Measurements from ENCODE around the gene ADGRG3. TPM values are rescaled to one million over a fixed set of nuclear protein-coding genes. Genes with fewer than 3 reads are reported as not detected.

ADGRG3 gene
- total and polyA plus RNA-seq, 2 of the 13 experiments (the other 11 are each of a cell fraction or from before 2014, with no cell fraction given), result 2.7 to 11.8 TPM

DNA sequence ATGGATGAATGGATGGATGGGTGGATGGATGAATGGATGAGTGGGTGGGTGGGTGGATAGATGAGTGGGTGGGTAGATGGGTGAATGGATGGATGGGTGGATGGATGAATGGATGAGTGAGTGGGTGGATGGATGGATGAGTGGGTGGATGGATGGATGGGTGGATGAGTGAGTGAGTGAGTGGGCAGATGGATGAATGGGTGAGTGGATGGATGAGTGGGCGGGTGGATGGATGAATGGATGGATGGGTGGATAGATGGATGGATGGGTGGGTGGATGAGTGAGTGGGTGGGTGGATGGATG is 61.0 kb downstream of the ADGRG3 start:
- BruUV-seq (replicated peaks), result no TSS peak
- Histone ChIP-seq H3K27ac (ENCODE audit: extremely low read length, insufficient read depth, low read length) (no peak overlapping the region), H3K4me1 (ENCODE audit: insufficient read depth, low read length) (peaks cover 14% of the 10 kb centered on the region), H3K4me2 (ENCODE audit: low read depth, low read length) (no peak overlapping the region), H2AFZ (ENCODE audit: low read length) (no peak overlapping the region), H3K4me3 (replicated peaks in 1 of 3; ENCODE audit: insufficient read depth in 1 of 3, low read depth in 2 of 3, low read length in 3 of 3) (no peak overlapping the region), H3K79me2 (ENCODE audit: insufficient read depth, low read length) (no peaks in the 10 kb centered on the region), H3K36me3 (replicated peaks in 1 of 2; ENCODE audit: control insufficient read depth in 1 of 2, insufficient read depth in 2 of 2, low read length in 2 of 2) (no peaks in the 10 kb centered on the region), H4K20me1 (ENCODE audit: insufficient read depth, low read length) (no peaks in the 10 kb centered on the region), H3K27me3 (ENCODE audit: control insufficient read depth in 1 of 2, insufficient read depth in 2 of 2, low read length in 2 of 2) (no peaks in the 10 kb centered on the region), H3K9ac (ENCODE audit: insufficient read depth, low read depth, low read length) (no peak overlapping the region), H3K9me3 (ENCODE audit: low read length) (no peaks in the 10 kb centered on the region)
- no peak for TF ChIP-seq TOPORS (CRISPR knock-in tag; IDR thresholded peaks at IDR 0.05)
- TF ChIP-seq PAX8 (CRISPR knock-in tag; IDR thresholded peaks at IDR 0.05; ENCODE audit: borderline replicate concordance), result no peak
- TF ChIP-seq IRF2 (CRISPR knock-in tag; IDR thresholded peaks at IDR 0.05), result no peak
- TF ChIP-seq REST (IDR thresholded peaks at IDR 0.05; ENCODE audit: borderline replicate concordance in 1 of 2, low read depth in 1 of 2, low read length in 2 of 2), result no peak
- no peak for TF ChIP-seq HES4 (CRISPR knock-in tag; IDR thresholded peaks at IDR 0.05; ENCODE audit: borderline replicate concordance)
- no peak for TF ChIP-seq LRRFIP1 (CRISPR knock-in tag; conservative IDR thresholded peaks at IDR 0.05)
- TF ChIP-seq, protein P1, sequence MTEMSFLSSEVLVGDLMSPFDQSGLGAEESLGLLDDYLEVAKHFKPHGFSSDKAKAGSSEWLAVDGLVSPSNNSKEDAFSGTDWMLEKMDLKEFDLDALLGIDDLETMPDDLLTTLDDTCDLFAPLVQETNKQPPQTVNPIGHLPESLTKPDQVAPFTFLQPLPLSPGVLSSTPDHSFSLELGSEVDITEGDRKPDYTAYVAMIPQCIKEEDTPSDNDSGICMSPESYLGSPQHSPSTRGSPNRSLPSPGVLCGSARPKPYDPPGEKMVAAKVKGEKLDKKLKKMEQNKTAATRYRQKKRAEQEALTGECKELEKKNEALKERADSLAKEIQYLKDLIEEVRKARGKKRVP (CRISPR knock-in tag; IDR thresholded peaks at IDR 0.05), result no peak
- TF ChIP-seq, protein P2, sequence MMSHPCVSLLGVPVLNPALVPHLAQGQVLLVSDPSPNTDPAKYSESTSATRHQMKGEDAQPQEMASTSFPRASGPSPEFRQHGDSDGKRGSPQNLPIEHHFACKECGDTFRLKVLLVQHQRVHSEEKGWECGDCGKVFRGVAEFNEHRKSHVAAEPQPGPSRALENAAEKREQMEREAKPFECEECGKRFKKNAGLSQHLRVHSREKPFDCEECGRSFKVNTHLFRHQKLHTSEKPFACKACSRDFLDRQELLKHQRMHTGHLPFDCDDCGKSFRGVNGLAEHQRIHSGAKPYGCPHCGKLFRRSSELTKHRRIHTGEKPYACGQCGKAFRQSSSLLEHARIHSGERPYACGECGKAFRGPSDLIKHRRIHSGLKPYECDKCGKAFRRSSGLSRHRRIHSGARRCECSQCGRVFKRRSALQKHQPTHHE (CRISPR knock-in tag; IDR thresholded peaks at IDR 0.05; ENCODE audit: borderline replicate concordance), result no peak
- TF ChIP-seq HMG20B (CRISPR knock-in tag; conservative IDR thresholded peaks at IDR 0.05), result no peak
- no peak for TF ChIP-seq BORCS8-MEF2B (CRISPR knock-in tag; IDR thresholded peaks at IDR 0.05)
- no peak for TF ChIP-seq ZNF354B (CRISPR knock-in tag; IDR thresholded peaks at IDR 0.05)
- TF ChIP-seq ZNF670 (CRISPR knock-in tag; IDR thresholded peaks at IDR 0.05; ENCODE audit: borderline replicate concordance), result no peak
- TF ChIP-seq SMC3 (IDR thresholded peaks at IDR 0.05; ENCODE audit: low read length), result no peak
- no peak for TF ChIP-seq YEATS4 (CRISPR knock-in tag; IDR thresholded peaks at IDR 0.05; ENCODE audit: borderline replicate concordance)
- TF ChIP-seq MED1 (CRISPR knock-in tag; IDR thresholded peaks at IDR 0.05), result no peak
- CTCF ChIA-PET (ENCODE audit: low intra/inter-chr PET ratio, low total read pairs), result no interaction called here
- POLR2A ChIA-PET, result no interaction called here
- DNase-seq (ENCODE audit: low spot score) (no peak), ATAC-seq (no peak), FAIRE-seq (no peak)
- 42% methylated on average over 1 of the region's 1 CpG for WGBS (ENCODE audit: low lambda C conversion rate)
- in situ Hi-C loops (cut with HindIII; ENCODE audit: extremely low pct_ligation_motif_present, low pct_unique_long_range_greater_than_20kb), result loop anchor here (5.0 kb wide), 1 partner anchor 127 kb away; no protein-coding TSS in a partner anchor
- intact Hi-C loops (cut with micrococcal nuclease; ENCODE audit: unreplicated experiment), result no loop called here

Data from HepG2 (cell line).